Measurements from ENCODE around the gene RAB1B.

The RAB1B gene

GRCh38 chr11:66291706-66292542 is 23.5 kb downstream of the RAB1B start, which contains the start of gene TMEM151A:
TSS of gene TMEM151A (plus strand) at chr11:66291894. CDS start at chr11:66292014, 120 bp downstream.
- Histone ChIP-seq H3K9me3 (replicated peaks in 1 of 11) (peaks cover 0 to 5% (median 0%) of the 10 kb centered on the region in 11 experiments; a peak in 1 of 22 replicates), H3K27me3 (peaks cover 41 to 59% (median 52%) of the 10 kb centered on the region in 11 experiments), H3K4me2 (peak within 1 kb of the TSS; percentile 28 to 99 (median 77); a peak in 20 of 22 replicates), H3K27ac (no peak within 1 kb of the TSS), H3K9ac (no peak within 1 kb of the TSS), H3K36me3 (peaks cover 0 to 2% (median 0%) of the 10 kb centered on the region in 11 experiments; a peak in 1 of 22 replicates), H3K4me3 (peak within 1 kb of the TSS in 7 of 10 experiments; percentile 13 to 44 (median 27); a peak in 7 of 20 replicates), H3K4me1 (peaks cover 26 to 38% (median 34%) of the 10 kb centered on the region in 10 experiments), H4K20me1 (peaks cover 0 to 62% (median 7%) of the 10 kb centered on the region in 11 experiments; a peak in 13 of 22 replicates)
- no peak for TF ChIP-seq Cebpa-rat (IDR thresholded peaks at IDR 0.05)

GRCh38 chr11:66292543-66293332 is 24.3 kb downstream of the RAB1B start:
- peaks cover 18 to 30% (median 26%) of the 10 kb centered on the region in 10 experiments for H3K4me1 ChIP-seq
- no peaks in the 10 kb centered on the region for H3K36me3 ChIP-seq
- TF ChIP-seq Cebpa-rat (IDR thresholded peaks at IDR 0.05): no peak
- no peak overlapping the region for H3K27ac ChIP-seq
- H3K27me3 ChIP-seq: peaks cover 41 to 59% (median 52%) of the 10 kb centered on the region in 11 experiments
- H4K20me1 ChIP-seq: peaks cover 0 to 55% (median 4%) of the 10 kb centered on the region in 11 experiments; a peak in 13 of 22 replicates
- peaks cover 0 to 5% (median 0%) of the 10 kb centered on the region in 11 experiments; a peak in 1 of 22 replicates for H3K9me3 ChIP-seq (replicated peaks in 1 of 11)
- no peak overlapping the region for H3K9ac ChIP-seq
- H3K4me3 ChIP-seq: no peak overlapping the region
- peak overlapping the region in 2 of 11 experiments; percentile 45 to 55; a peak in 1 of 22 replicates for H3K4me2 ChIP-seq

- Histone ChIP-seq H3K9me3 (replicated peaks in 1 of 11) (peaks cover 0 to 5% (median 0%) of the 10 kb centered on the region in 11 experiments; a peak in 1 of 22 replicates), H3K9ac (no peak overlapping the region), H3K4me2 (no peak overlapping the region), H3K4me3 (no peak overlapping the region), H3K4me1 (peaks cover 11 to 24% (median 19%) of the 10 kb centered on the region in 10 experiments), H3K27ac (no peak overlapping the region), H4K20me1 (peaks cover 0 to 50% (median 0%) of the 10 kb centered on the region in 11 experiments; a peak in 9 of 22 replicates), H3K36me3 (no peaks in the 10 kb centered on the region), H3K27me3 (peaks cover 41 to 59% (median 52%) of the 10 kb centered on the region in 11 experiments)
- TF ChIP-seq Cebpa-rat (IDR thresholded peaks at IDR 0.05): no peak
Observed at GRCh38 chr11:66293352-66293751, 24.9 kb downstream of the RAB1B start.

- Histone ChIP-seq H3K27me3 (peaks cover 41 to 59% (median 52%) of the 10 kb centered on the region in 11 experiments), H3K4me1 (peaks cover 11 to 22% (median 18%) of the 10 kb centered on the region in 10 experiments)
- no peak for TF ChIP-seq Cebpa-rat (IDR thresholded peaks at IDR 0.05)
Observed at GRCh38 chr11:66293777-66294625, 25.6 kb downstream of the RAB1B start.

GRCh38 chr11:66294626-66295620 is 26.5 kb downstream of the RAB1B start:
- Histone ChIP-seq H3K36me3 (no peaks in the 10 kb centered on the region), H3K9me3 (replicated peaks in 1 of 11) (peaks cover 0 to 5% (median 0%) of the 10 kb centered on the region in 11 experiments; a peak in 1 of 22 replicates), H3K27me3 (peaks cover 41 to 55% (median 50%) of the 10 kb centered on the region in 11 experiments), H4K20me1 (peaks cover 0 to 48% (median 0%) of the 10 kb centered on the region in 11 experiments; a peak in 8 of 22 replicates), H3K4me3 (no peak overlapping the region), H3K27ac (no peak overlapping the region), H3K9ac (no peak overlapping the region), H3K4me2 (no peak overlapping the region), H3K4me1 (peaks cover 6 to 16% (median 13%) of the 10 kb centered on the region in 10 experiments)
- TF ChIP-seq Cebpa-rat (IDR thresholded peaks at IDR 0.05): no peak

More at GRCh38 chr11:66293777-66294625, 25.6 kb downstream of the RAB1B start:
- peaks cover 0 to 5% (median 0%) of the 10 kb centered on the region in 11 experiments; a peak in 1 of 22 replicates for H3K9me3 ChIP-seq (replicated peaks in 1 of 11)
- no peak overlapping the region for H3K27ac ChIP-seq
- H3K4me2 ChIP-seq: no peak overlapping the region
- H4K20me1 ChIP-seq: peaks cover 0 to 50% (median 0%) of the 10 kb centered on the region in 11 experiments; a peak in 8 of 22 replicates
- no peak overlapping the region for H3K4me3 ChIP-seq
- no peaks in the 10 kb centered on the region for H3K36me3 ChIP-seq
- H3K9ac ChIP-seq: no peak overlapping the region

GRCh38 chr11:66297610-66298009 is 29.2 kb downstream of the RAB1B start:
- Histone ChIP-seq H4K20me1 (peaks cover 0 to 27% (median 0%) of the 10 kb centered on the region in 11 experiments; a peak in 4 of 22 replicates), H3K27me3 (peaks cover 18 to 28% (median 23%) of the 10 kb centered on the region in 11 experiments), H3K36me3 (no peaks in the 10 kb centered on the region), H3K4me3 (no peak overlapping the region), H3K4me2 (no peak overlapping the region), H3K4me1 (peaks cover 0 to 5% (median 0%) of the 10 kb centered on the region in 10 experiments; a peak in 3 of 20 replicates), H3K9ac (no peak overlapping the region), H3K9me3 (replicated peaks in 1 of 11) (no peaks in the 10 kb centered on the region), H3K27ac (no peak overlapping the region)
- no peak for TF ChIP-seq Cebpa-rat (IDR thresholded peaks at IDR 0.05)

GRCh38 chr11:66299186-66299585 is 30.7 kb downstream of the RAB1B start:
- Histone ChIP-seq H3K27ac (no peak overlapping the region), H3K9me3 (replicated peaks in 1 of 11) (no peaks in the 10 kb centered on the region), H3K9ac (no peak overlapping the region), H3K36me3 (no peaks in the 10 kb centered on the region), H3K27me3 (peaks cover 3 to 12% (median 7%) of the 10 kb centered on the region in 11 experiments; a peak in 21 of 22 replicates), H3K4me3 (no peak overlapping the region), H3K4me2 (no peak overlapping the region), H4K20me1 (peaks cover 0 to 11% (median 0%) of the 10 kb centered on the region in 11 experiments; a peak in 2 of 22 replicates), H3K4me1 (peaks cover 0 to 5% (median 0%) of the 10 kb centered on the region in 10 experiments; a peak in 3 of 20 replicates)
- no peak for TF ChIP-seq Cebpa-rat (IDR thresholded peaks at IDR 0.05)
